SK-N-SH treated with all-trans-retinoic acid at 6 μM for 48 hours (cell line): ENCODE measurements around the gene GRK4.

Experiments used
- ATAC-seq: fragments of 200-7000 bp; cut with Tn5 transposase; 3 replicates; pipeline ENCODE4 v1.9.1; 2020; ENCODE audit warnings: mild to moderate bottlenecking, moderate library complexity
- ARNTL ChIP-seq: fragments of 450-650 bp; formaldehyde crosslinking; IDR thresholded peaks from 2 replicates; pipeline ENCODE4 v1.5.0; 2020; ENCODE audit warnings: low read depth, mild to moderate bottlenecking, moderate library complexity, borderline replicate concordance
- BACH2 ChIP-seq: fragments of 250-450 bp; sonication (Bioruptor Pico); IDR thresholded peaks from 2 replicates; pipeline ENCODE4 v1.9.0; 2021; ENCODE audit warnings: mild to moderate bottlenecking, borderline replicate concordance
- ESRRG ChIP-seq: fragments of 250-450 bp; sonication (Bioruptor Pico); IDR thresholded peaks from 2 replicates; pipeline ENCODE4 v1.6.1; 2021; ENCODE audit warnings: mild to moderate bottlenecking
- GLIS3 ChIP-seq: fragments of 250-450 bp; sonication (Bioruptor Pico); IDR thresholded peaks from 2 replicates; pipeline ENCODE4 v1.5.0; 2020; ENCODE audit warnings: mild to moderate bottlenecking, moderate library complexity
- ISL1 ChIP-seq: fragments of 250-450 bp; sonication (Bioruptor Pico); IDR thresholded peaks from 2 replicates; pipeline ENCODE4 v2.1.2; 2022; ENCODE audit warnings: mild to moderate bottlenecking, moderate library complexity
- OSR1 ChIP-seq: fragments of 250-450 bp; sonication (Bioruptor Pico); IDR thresholded peaks from 2 replicates; pipeline ENCODE4 v1.8.0; 2022; ENCODE audit warnings: moderate library complexity, mild to moderate bottlenecking, inconsistent platforms
- POU6F1 ChIP-seq: fragments of 250-450 bp; sonication (Bioruptor Pico); IDR thresholded peaks from 2 replicates; pipeline ENCODE4 v1.8.0; 2021; ENCODE audit warnings: low read depth, mild to moderate bottlenecking, moderate library complexity, borderline replicate concordance
- PPARA ChIP-seq: fragments of 250-450 bp; sonication (Bioruptor Pico); IDR thresholded peaks from 2 replicates; pipeline ENCODE4 v1.5.0; 2020; ENCODE audit warnings: mild to moderate bottlenecking, borderline replicate concordance
- RARB ChIP-seq: fragments of 250-450 bp; sonication (Bioruptor Pico); IDR thresholded peaks from 2 replicates; pipeline ENCODE4 v1.8.0; 2021; ENCODE audit warnings: mild to moderate bottlenecking, moderate library complexity
- SNAI2 ChIP-seq: fragments of 250-450 bp; sonication (Bioruptor Pico); IDR thresholded peaks from 2 replicates; pipeline ENCODE4 v1.5.0; 2020; ENCODE audit warnings: mild to moderate bottlenecking, moderate library complexity
- TCF4 ChIP-seq: fragments of 250-450 bp; sonication (Bioruptor Pico); IDR thresholded peaks from 2 replicates; pipeline ENCODE4 v1.8.0; 2021; ENCODE audit warnings: mild to moderate bottlenecking, moderate library complexity, borderline replicate concordance
- TOX ChIP-seq: fragments of 250-450 bp; sonication (Bioruptor Pico); IDR thresholded peaks from 2 replicates; pipeline ENCODE4 v1.8.0; 2021; ENCODE audit warnings: mild to moderate bottlenecking, moderate library complexity, borderline replicate concordance
- TSHZ2 ChIP-seq: fragments of 250-450 bp; sonication (Bioruptor Pico); IDR thresholded peaks from 2 replicates; pipeline ENCODE4 v1.5.0; 2020; ENCODE audit warnings: mild to moderate bottlenecking, moderate library complexity
- ZC3H10 ChIP-seq: fragments of 250-450 bp; sonication (Bioruptor Pico); IDR thresholded peaks from 2 replicates; pipeline ENCODE4 v1.5.1; 2021; ENCODE audit warnings: mild to moderate bottlenecking, moderate library complexity
- ZFP3 ChIP-seq: fragments of 250-450 bp; sonication (Bioruptor Pico); IDR thresholded peaks from 2 replicates; pipeline ENCODE4 v1.5.0; 2020; ENCODE audit warnings: mild to moderate bottlenecking, moderate library complexity
- ZFP30 ChIP-seq: fragments of 450-650 bp; formaldehyde crosslinking; IDR thresholded peaks from 2 replicates; pipeline ENCODE4 v1.5.0; 2022; ENCODE audit warnings: mild to moderate bottlenecking, moderate library complexity
- ZNF565 ChIP-seq: fragments of 450-650 bp; formaldehyde crosslinking; conservative IDR thresholded peaks from 2 replicates; pipeline ENCODE4 v1.5.0; 2020; ENCODE audit warnings: low read depth, mild to moderate bottlenecking, moderate library complexity
- ZNF70 ChIP-seq: fragments of 450-650 bp; formaldehyde crosslinking; IDR thresholded peaks from 2 replicates; pipeline ENCODE4 v1.5.0; 2020; ENCODE audit warnings: mild to moderate bottlenecking, moderate library complexity
- TF ChIP-seq, protein P1 (sequence below): fragments of 250-450 bp; sonication (Bioruptor Pico); IDR thresholded peaks from 2 replicates; pipeline ENCODE4 v1.5.1; 2021; ENCODE audit warnings: mild to moderate bottlenecking, moderate library complexity
- TF ChIP-seq, protein P2 (sequence below): fragments of 250-450 bp; sonication (Bioruptor Pico); IDR thresholded peaks from 2 replicates; pipeline ENCODE4 v1.8.0; 2020; ENCODE audit warnings: mild to moderate bottlenecking, moderate library complexity, borderline replicate concordance

GRK4 gene

GRCh38 chr4:2930758-2931511 is 32.4 kb upstream of the GRK4 start (continued):
- TF ChIP-seq, protein P1, sequence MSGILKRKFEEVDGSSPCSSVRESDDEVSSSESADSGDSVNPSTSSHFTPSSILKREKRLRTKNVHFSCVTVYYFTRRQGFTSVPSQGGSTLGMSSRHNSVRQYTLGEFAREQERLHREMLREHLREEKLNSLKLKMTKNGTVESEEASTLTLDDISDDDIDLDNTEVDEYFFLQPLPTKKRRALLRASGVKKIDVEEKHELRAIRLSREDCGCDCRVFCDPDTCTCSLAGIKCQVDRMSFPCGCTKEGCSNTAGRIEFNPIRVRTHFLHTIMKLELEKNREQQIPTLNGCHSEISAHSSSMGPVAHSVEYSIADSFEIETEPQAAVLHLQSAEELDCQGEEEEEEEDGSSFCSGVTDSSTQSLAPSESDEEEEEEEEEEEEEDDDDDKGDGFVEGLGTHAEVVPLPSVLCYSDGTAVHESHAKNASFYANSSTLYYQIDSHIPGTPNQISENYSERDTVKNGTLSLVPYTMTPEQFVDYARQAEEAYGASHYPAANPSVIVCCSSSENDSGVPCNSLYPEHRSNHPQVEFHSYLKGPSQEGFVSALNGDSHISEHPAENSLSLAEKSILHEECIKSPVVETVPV, result no peak
- TF ChIP-seq, all 23 proteins: peak for 0

GRCh38 chr4:2931512-2932301 is 31.7 kb upstream of the GRK4 start:
- no peak for ATAC-seq

DNA sequence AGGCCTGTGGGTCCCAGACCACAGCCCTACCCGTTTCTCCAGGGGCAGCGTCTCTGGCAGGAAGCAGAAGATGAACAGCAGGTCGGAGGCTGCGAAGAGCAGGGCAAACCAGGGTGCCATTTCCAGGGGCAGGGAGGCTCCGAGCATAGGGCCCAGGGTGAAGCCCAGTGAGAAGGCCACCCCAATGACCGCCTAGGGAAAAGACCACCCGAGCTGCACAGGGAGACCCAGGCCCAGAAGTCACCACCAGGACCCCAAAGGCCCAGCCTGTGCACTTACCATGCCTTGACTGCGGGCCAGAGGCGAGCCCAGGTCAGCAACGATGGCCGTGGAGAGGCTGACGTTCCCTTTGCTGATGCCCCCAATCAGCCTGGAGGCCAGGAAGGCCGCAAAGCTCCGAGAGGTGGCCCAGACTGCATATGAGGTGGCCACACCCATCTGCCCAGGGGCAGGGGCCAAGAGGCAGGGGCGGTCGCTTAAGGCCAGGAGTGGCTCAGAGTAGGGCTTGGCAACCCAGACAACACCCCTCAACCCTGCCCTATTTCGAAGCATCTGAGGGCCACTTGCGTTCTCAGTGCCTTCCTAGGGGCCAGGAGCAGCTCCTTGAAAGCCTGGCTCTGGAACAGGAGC is 30.9 kb upstream of the GRK4 start:
- TF ChIP-seq SNAI2 (CRISPR knock-in tag), result no peak
- TF ChIP-seq BACH2 (CRISPR knock-in tag), result no peak
- TF ChIP-seq ESRRG (CRISPR knock-in tag), result no peak
- TF ChIP-seq ZC3H10, result no peak
- TF ChIP-seq TSHZ2 (CRISPR knock-in tag), result no peak
- no peak for TF ChIP-seq ZFP30 (CRISPR knock-in tag)
- TF ChIP-seq ARNTL (CRISPR knock-in tag), result no peak
- TF ChIP-seq RARB (CRISPR knock-in tag), result no peak
- TF ChIP-seq ISL1 (CRISPR knock-in tag), result no peak
- no peak for TF ChIP-seq OSR1 (CRISPR knock-in tag)
- no peak for TF ChIP-seq TOX (CRISPR knock-in tag)
- no peak for TF ChIP-seq TCF4 (CRISPR knock-in tag)
- no peak for TF ChIP-seq ZFP3
- TF ChIP-seq, protein P1, result no peak
- no peak for TF ChIP-seq ZNF70
- no peak for TF ChIP-seq GLIS3 (CRISPR knock-in tag)
- TF ChIP-seq, all 23 proteins: peak for 0
- ATAC-seq, result no peak

More at GRCh38 chr4:2931512-2932301, 31.7 kb upstream of the GRK4 start:
- TF ChIP-seq ZNF70, result no peak
- no peak for TF ChIP-seq ZFP30 (CRISPR knock-in tag)
- TF ChIP-seq OSR1 (CRISPR knock-in tag), result no peak
- TF ChIP-seq TOX (CRISPR knock-in tag), result no peak
- no peak for TF ChIP-seq ZC3H10
- no peak for TF ChIP-seq BACH2 (CRISPR knock-in tag)
- TF ChIP-seq GLIS3 (CRISPR knock-in tag), result no peak
- TF ChIP-seq TCF4 (CRISPR knock-in tag), result no peak
- TF ChIP-seq POU6F1, result no peak
- TF ChIP-seq ZNF565 (CRISPR knock-in tag), result no peak
- TF ChIP-seq, protein P1, result no peak
- TF ChIP-seq ISL1 (CRISPR knock-in tag), result no peak
- no peak for TF ChIP-seq SNAI2 (CRISPR knock-in tag)
- no peak for TF ChIP-seq PPARA (CRISPR knock-in tag)
- TF ChIP-seq, protein P2, sequence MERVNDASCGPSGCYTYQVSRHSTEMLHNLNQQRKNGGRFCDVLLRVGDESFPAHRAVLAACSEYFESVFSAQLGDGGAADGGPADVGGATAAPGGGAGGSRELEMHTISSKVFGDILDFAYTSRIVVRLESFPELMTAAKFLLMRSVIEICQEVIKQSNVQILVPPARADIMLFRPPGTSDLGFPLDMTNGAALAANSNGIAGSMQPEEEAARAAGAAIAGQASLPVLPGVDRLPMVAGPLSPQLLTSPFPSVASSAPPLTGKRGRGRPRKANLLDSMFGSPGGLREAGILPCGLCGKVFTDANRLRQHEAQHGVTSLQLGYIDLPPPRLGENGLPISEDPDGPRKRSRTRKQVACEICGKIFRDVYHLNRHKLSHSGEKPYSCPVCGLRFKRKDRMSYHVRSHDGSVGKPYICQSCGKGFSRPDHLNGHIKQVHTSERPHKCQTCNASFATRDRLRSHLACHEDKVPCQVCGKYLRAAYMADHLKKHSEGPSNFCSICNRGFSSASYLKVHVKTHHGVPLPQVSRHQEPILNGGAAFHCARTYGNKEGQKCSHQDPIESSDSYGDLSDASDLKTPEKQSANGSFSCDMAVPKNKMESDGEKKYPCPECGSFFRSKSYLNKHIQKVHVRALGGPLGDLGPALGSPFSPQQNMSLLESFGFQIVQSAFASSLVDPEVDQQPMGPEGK (CRISPR knock-in tag), result no peak
